K562 (cell line): ENCODE measurements around the gene LONP1. TPM values are rescaled to one million over a fixed set of nuclear protein-coding genes. Genes with fewer than 3 reads are reported as not detected.

Experiments used
- CHD1 ChIP-seq: fragments of 200-600 bp; sonication (generic); IDR thresholded peaks from one replicate; pipeline ENCODE4 v1.6.1; 2012; ENCODE audit warnings: mild to moderate bottlenecking, moderate library complexity, low read length, inconsistent platforms
- KHSRP ChIP-seq: fragments of 450-650 bp; IDR thresholded peaks from 2 replicates; pipeline ENCODE4 v1.6.1; 2017
- MECOM ChIP-seq: fragments of 250-450 bp; sonication (Bioruptor Pico); IDR thresholded peaks from 2 replicates; pipeline ENCODE4 v1.8.0; 2022; ENCODE audit warnings: inconsistent platforms
- MIER1 ChIP-seq: fragments of 450-650 bp; IDR thresholded peaks from 2 replicates; pipeline ENCODE4 v1.6.1; 2016; ENCODE audit warnings: antibody characterized with exemption, mild to moderate bottlenecking, low read depth
- MTA3 ChIP-seq: fragments of 450-650 bp; formaldehyde crosslinking; IDR thresholded peaks from 2 replicates; pipeline ENCODE4 v1.6.1; 2017; ENCODE audit warnings: mild to moderate bottlenecking, borderline replicate concordance
- NR2C2 ChIP-seq, 2 experiments: fragments of 200-800 bp in 1 of 2; sonication (Bioruptor generic) in 1 of 2; sonication (generic) in 1 of 2; formaldehyde crosslinking in 1 of 2; IDR thresholded peaks; 2 replicates each; pipeline versions ENCODE4 v1.6.1 to v1.8.0; 2016 to 2022; ENCODE audit warnings: mild to moderate bottlenecking in 1 of 2, missing compliant biosample characterization in 1 of 2, missing genetic modification characterization in 1 of 2, missing genetic modification reagents in 1 of 2
- POLR2B ChIP-seq: fragments of 450-650 bp; IDR thresholded peaks from 2 replicates; pipeline ENCODE4 v1.6.1; 2018; ENCODE audit warnings: low read depth; ENCODE audit not compliant: partially characterized antibody
- PRMT5 ChIP-seq: sonication (generic); formaldehyde crosslinking; IDR thresholded peaks from 2 replicates; pipeline ENCODE4 v1.5.0; 2020; ENCODE audit warnings: missing genetic modification reagents
- PYGO2 ChIP-seq: fragments of 450-650 bp; IDR thresholded peaks from 2 replicates; pipeline ENCODE4 v1.6.1; 2016; ENCODE audit warnings: mild to moderate bottlenecking, missing genetic modification characterization, moderate library complexity, missing compliant biosample characterization
- SIN3A ChIP-seq, 2 experiments: fragments of 150-350 bp in 1 of 2; IDR thresholded peaks; 2 replicates each; pipeline ENCODE4 v1.6.1; 2011 to 2016; ENCODE audit warnings: borderline replicate concordance in 2 of 2, low read depth in 2 of 2, low read length in 2 of 2, mild to moderate bottlenecking in 2 of 2, moderate library complexity in 2 of 2; ENCODE audit not compliant: control insufficient read depth in 1 of 2
- TAF7 ChIP-seq: fragments of 450-650 bp; IDR thresholded peaks from 2 replicates; pipeline ENCODE4 v1.6.1; 2016; ENCODE audit warnings: missing genetic modification characterization, missing compliant biosample characterization
- TOE1 ChIP-seq, 2 experiments: fragments of 450-650 bp in 1 of 2; sonication (generic) in 1 of 2; formaldehyde crosslinking in 1 of 2; IDR thresholded peaks; 2 replicates each; pipeline versions ENCODE4 v1.7.1 to v1.8.0; 2016 to 2022; ENCODE audit warnings: borderline replicate concordance in 2 of 2, mild to moderate bottlenecking in 2 of 2, antibody characterized with exemption in 1 of 2, inconsistent platforms in 1 of 2, low read depth in 1 of 2, missing genetic modification reagents in 1 of 2, moderate library complexity in 1 of 2
- ZHX1 ChIP-seq: fragments of 150-350 bp; conservative IDR thresholded peaks from 2 replicates; pipeline ENCODE4 v1.6.1; 2014; ENCODE audit warnings: low read length
- ZNF165 ChIP-seq: fragments of 250-450 bp; sonication (Bioruptor Pico); IDR thresholded peaks from 2 replicates; pipeline ENCODE4 v1.4.0; 2020; ENCODE audit warnings: borderline replicate concordance
- ZNF431 ChIP-seq: sonication (generic); formaldehyde crosslinking; IDR thresholded peaks from 2 replicates; pipeline ENCODE4 v1.8.0; 2022; ENCODE audit warnings: mild to moderate bottlenecking, missing genetic modification reagents
- ZNF445 ChIP-seq: fragments of 250-450 bp; sonication (Bioruptor Pico); IDR thresholded peaks from 2 replicates; pipeline ENCODE4 v1.4.0; 2020; ENCODE audit warnings: low read depth, mild to moderate bottlenecking, moderate library complexity
- ZNF778 ChIP-seq: fragments of 450-650 bp; formaldehyde crosslinking; IDR thresholded peaks from 2 replicates; pipeline ENCODE4 v1.4.0; 2020; ENCODE audit warnings: mild to moderate bottlenecking, moderate library complexity
- polyA plus RNA-seq, 8 experiments: library from polyadenylated mRNA; depleted of rRNA in 4 of 8; stranded (reverse) in 5 of 8; unstranded in 3 of 8; fragments of >200 nt; fragmentation: Nextera tagmentation in 2 of 8; fragmentation: Illumina TruSeq in 1 of 8; extraction: Ambion mirVana in 2 of 8; extraction: Trizol in 1 of 8; gene quantifications; 2 replicates each; pipeline versions ENCODE4 v1.2.1 to v1.2.3, GENCODE V29; 2011 to 2014; ENCODE audit warnings: inconsistent platforms in 1 of 8, missing spikeins in 1 of 8
- total RNA-seq, 7 experiments: library from RNA; depleted of rRNA in 6 of 7; stranded (reverse); fragments of >200 nt in 6 of 7; fragmentation: Illumina TruSeq in 2 of 7; extraction: Trizol in 2 of 7; gene quantifications; 2 replicates each; pipeline versions ENCODE4 v1.2.1 to v1.2.3, GENCODE V29; 2011 to 2021; ENCODE audit warnings: low replicate concordance in 1 of 7
- TF ChIP-seq, protein P1 (sequence below), 2 experiments: fragments of 450-650 bp in 1 of 2; sonication (generic) in 1 of 2; formaldehyde crosslinking in 1 of 2; IDR thresholded peaks in 1 of 2; conservative IDR thresholded peaks in 1 of 2; 2 replicates each; pipeline versions ENCODE4 v1.6.1 to v1.8.1; 2016 to 2023; ENCODE audit warnings: mild to moderate bottlenecking in 2 of 2, moderate library complexity in 2 of 2, inconsistent platforms in 1 of 2, missing genetic modification reagents in 1 of 2
- TF ChIP-seq, protein P2 (sequence below): fragments of 450-650 bp; IDR thresholded peaks from 2 replicates; pipeline ENCODE4 v1.6.1; 2016; ENCODE audit warnings: low read depth, mild to moderate bottlenecking, moderate library complexity
- TF ChIP-seq, protein P3 (sequence below): sonication (generic); formaldehyde crosslinking; IDR thresholded peaks from 2 replicates; pipeline ENCODE4 v1.8.1; 2023; ENCODE audit warnings: mild to moderate bottlenecking, missing genetic modification reagents, moderate library complexity

LONP1 gene
- total and polyA plus RNA-seq, 9 of the 15 experiments (the other 6 are each of a cell fraction or from before 2014, with no cell fraction given): 1.1 to 238 (median 84.5) TPM

DNA sequence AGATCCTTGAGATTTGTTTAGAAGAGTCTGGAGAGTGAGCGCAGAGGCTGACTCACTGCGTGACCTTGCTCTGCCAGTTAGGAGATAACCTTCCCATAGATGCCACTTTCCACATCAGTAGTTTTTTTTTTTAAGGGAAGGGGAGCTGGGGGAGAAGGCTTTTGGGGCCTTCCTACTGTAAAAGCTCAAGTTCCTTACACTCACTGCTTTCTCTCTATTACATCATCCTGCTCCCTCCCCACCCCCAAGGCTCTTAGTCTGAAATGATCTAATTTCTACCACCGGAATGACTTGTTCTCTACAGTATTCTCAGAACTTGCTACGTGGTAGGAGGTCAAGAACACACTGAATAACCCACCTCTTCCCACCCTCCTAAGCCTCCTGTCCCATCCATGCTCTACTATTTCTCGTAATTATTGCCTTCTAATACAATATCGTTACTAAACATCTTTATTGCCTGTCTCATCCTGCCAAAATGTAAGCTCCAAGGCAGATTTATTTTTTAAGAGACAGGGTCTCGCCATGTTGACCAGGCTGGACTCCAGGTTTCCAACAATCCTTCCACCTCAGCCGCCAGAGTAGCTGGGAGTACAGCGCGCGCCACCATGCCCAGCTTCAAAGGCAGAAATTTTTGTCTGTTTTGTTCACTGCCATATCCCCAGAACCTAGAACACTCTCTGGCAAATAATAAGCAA lies 1.2 kb downstream of the LONP1 start (continued):
- TF ChIP-seq POLR2B: peak; percentile 98
- 0 out of 2 replicates have a peak, but pooled peaks have one; percentile 5 for TF ChIP-seq MECOM
- TF ChIP-seq, protein P1, sequence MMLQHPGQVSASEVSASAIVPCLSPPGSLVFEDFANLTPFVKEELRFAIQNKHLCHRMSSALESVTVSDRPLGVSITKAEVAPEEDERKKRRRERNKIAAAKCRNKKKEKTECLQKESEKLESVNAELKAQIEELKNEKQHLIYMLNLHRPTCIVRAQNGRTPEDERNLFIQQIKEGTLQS (IDR thresholded peaks at IDR 0.05): peak; percentile 98
- TF ChIP-seq, protein P1 (CRISPR knock-in tag; conservative IDR thresholded peaks at IDR 0.05): no peak
- peak in 1 of 2 experiments; percentile 23; a peak in 1 of 4 replicates for TF ChIP-seq SIN3A (IDR thresholded peaks at IDR 0.05; ENCODE audit: borderline replicate concordance in 2 of 2, control insufficient read depth in 1 of 2, low read depth in 2 of 2, low read length in 2 of 2)
- TF ChIP-seq ZHX1: 0 out of 2 replicates have a peak, but pooled peaks have one; percentile 13
- TF ChIP-seq PRMT5 (CRISPR knock-in tag): no peak
- peak; percentile 58 for TF ChIP-seq TOE1 (IDR thresholded peaks at IDR 0.05; ENCODE audit: borderline replicate concordance)
- TF ChIP-seq TOE1 (CRISPR knock-in tag; IDR thresholded peaks at IDR 0.05; ENCODE audit: borderline replicate concordance, low read depth): no peak
- no peak for TF ChIP-seq ZNF165 (CRISPR knock-in tag)
- TF ChIP-seq KHSRP: 0 out of 2 replicates have a peak, but pooled peaks have one; percentile 35
- no peak for TF ChIP-seq PYGO2
- peak; percentile 74; the same call in 1 of the 2 replicates for TF ChIP-seq MTA3
- TF ChIP-seq NR2C2 (CRISPR knock-in tag; IDR thresholded peaks at IDR 0.05): no peak
- TF ChIP-seq NR2C2 (tag; IDR thresholded peaks at IDR 0.05): peak; percentile 88
- 0 out of 2 replicates have a peak, but pooled peaks have one; percentile 6 for TF ChIP-seq ZNF445
- no peak for TF ChIP-seq ZNF431
- TF ChIP-seq, protein P2, sequence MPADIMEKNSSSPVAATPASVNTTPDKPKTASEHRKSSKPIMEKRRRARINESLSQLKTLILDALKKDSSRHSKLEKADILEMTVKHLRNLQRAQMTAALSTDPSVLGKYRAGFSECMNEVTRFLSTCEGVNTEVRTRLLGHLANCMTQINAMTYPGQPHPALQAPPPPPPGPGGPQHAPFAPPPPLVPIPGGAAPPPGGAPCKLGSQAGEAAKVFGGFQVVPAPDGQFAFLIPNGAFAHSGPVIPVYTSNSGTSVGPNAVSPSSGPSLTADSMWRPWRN: peak; percentile 19; the same call in 1 of the 2 replicates
- TF ChIP-seq ZNF778 (CRISPR knock-in tag): no peak
- peak; percentile 4 for TF ChIP-seq CHD1
- TF ChIP-seq MIER1: 0 out of 2 replicates have a peak, but pooled peaks have one; percentile 13
- TF ChIP-seq, protein P3, sequence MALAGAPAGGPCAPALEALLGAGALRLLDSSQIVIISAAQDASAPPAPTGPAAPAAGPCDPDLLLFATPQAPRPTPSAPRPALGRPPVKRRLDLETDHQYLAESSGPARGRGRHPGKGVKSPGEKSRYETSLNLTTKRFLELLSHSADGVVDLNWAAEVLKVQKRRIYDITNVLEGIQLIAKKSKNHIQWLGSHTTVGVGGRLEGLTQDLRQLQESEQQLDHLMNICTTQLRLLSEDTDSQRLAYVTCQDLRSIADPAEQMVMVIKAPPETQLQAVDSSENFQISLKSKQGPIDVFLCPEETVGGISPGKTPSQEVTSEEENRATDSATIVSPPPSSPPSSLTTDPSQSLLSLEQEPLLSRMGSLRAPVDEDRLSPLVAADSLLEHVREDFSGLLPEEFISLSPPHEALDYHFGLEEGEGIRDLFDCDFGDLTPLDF: no peak
- TF ChIP-seq TAF7 (tag): peak; percentile 26; the same call in 1 of the 2 replicates
